B cell (primary cell): ENCODE results near the gene MYOM3.

Source experiments
- CTCF ChIP-seq: fragments of 200-600 bp; IDR thresholded peaks from one replicate; pipeline ENCODE4 v1.8.0; 2022; ENCODE audit warnings: antibody characterized with exemption, mild to moderate bottlenecking
- EZH2 ChIP-seq: IDR thresholded peaks from 2 replicates; pipeline ENCODE4 v1.6.1; 2012; ENCODE audit warnings: borderline replicate concordance, low read depth, mild to moderate bottlenecking, moderate library complexity, low read length; ENCODE audit not compliant: insufficient read depth, poor library complexity, severe bottlenecking

- no peak for TF ChIP-seq CTCF
- TF ChIP-seq EZH2, result no peak
These were observed 9.5 kb upstream of the MYOM3 start for GRCh38 chr1:24121406-24121805.
